Stimulated activated CD4-positive, alpha-beta T cell treated with anti-CD3 and anti-CD28 coated beads, Interleukin-15, amount 100 ng/mL, for 1 hour (primary cell): ENCODE data around the gene MRAS.
A peak's percentile ranks its signal among the peaks of the same experiment; 100 is the strongest.

ENCODE experiments used
- DNase-seq, 2 donors: peaks; one replicate each; pipeline ENCODE4 v3.0.0-alpha.2; 2020; ENCODE audit warnings: low read depth in 1 of 2, low spot score in 1 of 2

The MRAS gene

GRCh38 chr3:138347960-138348753 lies at the start of gene MRAS:
Gene MRAS, plus strand, starts transcription at chr3:138348579. Its CDS starts 24,305 bp downstream, at chr3:138372884.
- DNase-seq = peak in 1 of 2 donors; percentile 6

DNA sequence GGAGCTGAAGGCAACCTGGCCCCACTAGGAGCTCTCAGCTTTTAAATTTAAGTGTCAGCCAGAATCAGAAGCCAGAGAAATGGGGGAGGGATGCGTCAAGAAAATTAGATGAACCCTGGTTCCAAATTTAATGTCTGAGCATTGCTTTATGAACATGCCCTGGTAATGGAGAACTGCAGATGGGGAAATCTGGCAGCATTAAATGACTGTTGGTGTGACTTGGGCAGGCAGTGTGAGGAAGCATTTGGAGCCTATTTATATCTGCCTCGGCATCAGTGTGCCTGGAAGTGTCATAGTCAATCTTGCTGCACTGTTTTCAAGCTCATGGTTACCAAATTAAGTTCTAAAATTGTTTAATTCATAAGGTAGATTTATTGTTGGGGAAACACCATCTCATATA lies 47.7 kb upstream of the MRAS start:
- DNase-seq = no peak

- no peak for DNase-seq
Measured at GRCh38 chr3:138303474-138303873, 44.9 kb upstream of the MRAS start.

- DNase-seq = no peak
Measured at GRCh38 chr3:138307899-138308298, 40.5 kb upstream of the MRAS start.

GRCh38 chr3:138308783-138309182 lies 39.6 kb upstream of the MRAS start:
- no peak for DNase-seq

GRCh38 chr3:138310494-138310893 lies 37.9 kb upstream of the MRAS start:
- no peak for DNase-seq

DNA sequence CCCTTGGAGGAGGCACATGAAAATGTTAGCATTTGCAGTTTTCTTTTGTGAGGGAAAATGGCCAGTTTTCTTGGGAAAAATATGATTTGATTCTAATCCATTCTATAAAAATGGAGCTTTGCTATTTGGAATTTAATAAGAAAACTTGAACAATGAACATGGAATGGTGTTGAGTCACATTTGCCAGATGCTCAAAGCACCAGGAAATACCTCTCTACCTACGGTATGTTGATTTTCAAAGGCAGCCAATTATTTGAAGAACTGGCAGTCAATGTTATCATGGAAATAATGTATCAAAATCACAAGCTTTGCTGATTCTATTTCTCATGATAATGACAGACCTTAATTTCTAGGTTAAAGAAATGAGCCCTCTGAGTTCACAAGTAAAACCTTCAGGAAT lies 33.6 kb upstream of the MRAS start:
- DNase-seq = no peak

DNA sequence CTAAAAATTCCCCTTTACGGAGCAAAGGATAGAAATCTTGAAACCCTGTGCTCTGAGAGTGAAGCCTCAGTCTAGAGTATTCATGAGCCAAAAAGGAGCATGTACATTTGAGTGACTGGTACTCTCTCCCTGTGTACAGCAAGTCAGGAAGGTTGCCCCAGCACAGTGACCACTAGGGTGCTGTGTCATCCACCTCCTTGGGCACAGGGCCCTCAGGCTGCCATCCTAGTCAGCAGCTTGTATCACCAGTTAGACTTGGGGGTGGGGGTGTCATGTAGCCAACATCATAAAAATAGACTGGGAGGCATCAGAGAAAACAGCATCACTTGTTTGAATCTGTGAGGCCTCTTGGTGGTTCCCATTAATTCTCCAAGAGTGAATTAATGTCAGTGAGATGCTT lies 30.7 kb upstream of the MRAS start:
- no peak for DNase-seq

GRCh38 chr3:138323971-138324370 lies 24.4 kb upstream of the MRAS start:
- DNase-seq = no peak

GRCh38 chr3:138325990-138326389 lies 22.4 kb upstream of the MRAS start:
- DNase-seq = no peak

- DNase-seq = no peak
Measured at GRCh38 chr3:138326866-138327595, 21.3 kb upstream of the MRAS start.

DNA sequence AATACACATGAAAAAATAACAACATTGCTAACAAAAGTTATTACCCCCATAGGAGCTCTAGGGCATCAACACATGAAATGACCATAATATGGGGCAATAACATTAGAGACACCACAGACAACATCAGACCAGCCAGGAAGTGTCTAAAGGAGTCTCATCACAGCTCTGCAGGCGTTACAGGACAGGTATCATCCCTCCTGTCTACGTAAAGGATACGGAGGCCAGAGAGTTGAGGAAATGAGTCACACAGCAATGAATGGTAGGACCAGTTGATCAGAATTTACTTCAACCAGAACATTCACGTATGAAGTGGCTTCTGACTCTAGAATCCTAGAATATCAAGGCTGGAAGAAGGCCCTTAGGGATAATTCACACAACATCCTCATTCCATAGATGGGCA lies 20.5 kb upstream of the MRAS start:
- no peak for DNase-seq

GRCh38 chr3:138328341-138328740 lies 20.0 kb upstream of the MRAS start:
- no peak for DNase-seq

GRCh38 chr3:138329127-138329983 lies 19.0 kb upstream of the MRAS start, which contains the start of gene NME9:
Gene NME9, minus strand, starts transcription at chr3:138329851. Its CDS starts 516 bp downstream, at chr3:138329335.
- DNase-seq = peak; percentile 76 to 83

DNA sequence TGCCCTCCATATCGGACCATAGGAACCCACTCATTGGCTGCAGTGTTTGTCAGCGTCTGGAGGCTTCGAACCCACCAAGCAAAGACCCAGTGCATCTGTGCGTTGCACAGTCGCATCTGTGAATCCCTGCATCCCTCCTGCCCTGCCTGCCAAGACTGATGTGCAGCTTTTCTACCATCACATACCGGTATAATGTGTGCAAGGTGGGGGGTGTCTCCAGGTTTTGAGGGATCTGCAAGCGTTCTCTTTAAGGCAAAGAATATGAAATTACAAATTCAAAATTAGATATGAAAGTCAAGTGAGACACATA lies 18.4 kb upstream of the MRAS start:
- no peak for DNase-seq

DNA sequence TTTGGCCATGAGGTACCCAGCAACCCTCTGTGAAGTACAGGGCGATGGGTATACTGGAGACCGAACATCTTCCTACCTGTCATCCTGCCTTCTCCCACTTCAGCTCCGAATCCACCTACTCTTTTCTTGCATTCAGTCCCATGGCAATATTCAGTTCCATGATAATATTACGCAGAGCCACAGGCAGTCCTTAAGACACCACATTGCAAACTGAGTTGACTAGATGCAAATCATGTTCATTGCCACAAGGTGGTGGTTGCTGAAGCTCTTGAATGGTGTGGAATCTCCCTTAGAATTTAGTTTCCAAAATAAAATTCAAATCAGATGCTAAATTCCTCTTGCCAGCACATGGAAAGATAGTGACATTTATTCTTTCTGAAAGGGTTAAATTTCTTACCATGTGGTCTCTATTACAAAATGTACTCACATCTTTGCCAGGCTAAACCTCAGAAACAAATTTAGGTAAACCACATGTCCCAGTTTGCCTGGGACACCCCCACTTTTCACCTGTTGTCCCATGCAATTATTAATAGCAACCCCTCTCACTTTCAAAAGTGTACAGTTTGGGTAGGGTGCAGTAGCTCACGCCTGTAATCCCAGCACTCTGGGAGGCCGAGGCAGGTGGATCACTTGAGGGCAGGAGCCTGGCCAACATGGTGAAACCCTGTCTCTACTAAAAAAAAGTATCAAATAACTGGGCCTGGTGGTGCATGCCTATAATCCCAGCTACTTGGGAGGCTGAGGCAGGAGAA lies 17.1 kb upstream of the MRAS start:
- no peak for DNase-seq

- DNase-seq = no peak
Measured at GRCh38 chr3:138332472-138333073, 15.8 kb upstream of the MRAS start.

GRCh38 chr3:138334608-138335007 lies 13.8 kb upstream of the MRAS start:
- no peak for DNase-seq

GRCh38 chr3:138336454-138336999 lies 11.9 kb upstream of the MRAS start:
- no peak for DNase-seq

DNA sequence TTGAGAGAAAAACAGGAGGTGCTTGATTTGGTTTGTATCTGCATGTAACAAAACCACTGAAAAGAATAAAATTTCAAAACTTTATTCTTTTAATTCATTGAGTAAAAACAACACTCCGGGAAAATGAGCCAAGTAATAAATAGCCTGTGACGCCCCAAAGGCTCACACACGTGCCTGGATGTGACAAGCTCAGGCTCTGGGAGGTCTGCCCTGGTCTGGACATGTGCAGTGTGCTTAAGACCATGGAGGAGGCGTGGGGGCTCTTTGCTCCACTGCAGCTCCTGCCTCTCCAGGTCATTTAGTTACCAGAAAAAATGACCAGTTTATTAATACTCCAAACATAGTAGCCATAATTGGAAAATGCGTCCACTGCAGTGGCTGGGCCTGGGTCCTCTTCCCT lies 10.1 kb upstream of the MRAS start:
- no peak for DNase-seq
